Esophagus muscularis mucosa (tissue), 4 donors: Measurements from ENCODE around the gene TMEM45A. TPM values are rescaled to one million over a fixed set of nuclear protein-coding genes. Genes with fewer than 3 reads are reported as not detected.

Experiments used
- DNase-seq: peaks from one replicate; pipeline ENCODE4 v3.0.0-alpha.2; 2017; ENCODE audit errors: extremely low spot score
- H3K27ac ChIP-seq, 4 donors: fragments of 200-600 bp; sonication (generic); replicated peaks in 1 of 4; 1 replicate in 3 of 4; 2 replicates in 1 of 4; pipeline ENCODE4 v1.5.1; 2016 to 2019; ENCODE audit warnings: mild to moderate bottlenecking in 1 of 4
- H3K27me3 ChIP-seq, 4 donors: fragments of 200-600 bp; sonication (generic); one replicate each; pipeline versions ENCODE4 v1.5.1 to v1.6.0; 2016 to 2019
- H3K36me3 ChIP-seq, 4 donors: fragments of 200-600 bp; sonication (generic); one replicate each; pipeline ENCODE4 v1.5.1; 2016 to 2019
- H3K4me1 ChIP-seq, 4 donors: fragments of 200-600 bp; sonication (generic); one replicate each; pipeline ENCODE4 v1.5.1; 2016 to 2019
- H3K4me3 ChIP-seq, 4 donors: fragments of 200-600 bp; sonication (generic); 1 replicate in 2 of 4; 2 replicates in 2 of 4; pipeline ENCODE4 v1.5.1; 2016 to 2019; ENCODE audit warnings: mild to moderate bottlenecking in 4 of 4, moderate library complexity in 1 of 4
- H3K9me3 ChIP-seq, 4 donors: fragments of 200-600 bp; sonication (generic); 1 replicate in 3 of 4; 2 replicates in 1 of 4; pipeline ENCODE4 v1.5.1; 2016 to 2019
- EP300 ChIP-seq: sonication (generic); formaldehyde crosslinking; IDR thresholded peaks from one replicate; pipeline ENCODE4 v1.6.1; 2017; ENCODE audit warnings: antibody characterized with exemption
- POLR2A ChIP-seq: fragments of 450-650 bp; IDR thresholded peaks from one replicate; pipeline ENCODE4 v1.6.1; 2017; ENCODE audit warnings: antibody characterized with exemption, moderate library complexity, mild to moderate bottlenecking, low read depth
- POLR2AphosphoS5 ChIP-seq, 2 donors: sonication (generic); formaldehyde crosslinking; IDR thresholded peaks; one replicate each; pipeline ENCODE4 v1.6.1; 2017; ENCODE audit warnings: antibody characterized with exemption in 2 of 2
- WGBS: methylation state at CpG from one replicate; pipeline ENCODE4 v1.1.5; 2018; 5-methylcytosine and 5-hydroxymethylcytosine counted together
- intact Hi-C: fragments of 100-400 bp; cut with DNase I; formaldehyde crosslinking; loops from one replicate; pipeline ENCODE4 v1.15.1; 2023
- total RNA-seq, 4 donors: library from RNA; depleted of rRNA; stranded (reverse); fragments of >200 nt; gene quantifications; one replicate each; pipeline versions ENCODE4 v1.1.0 to v1.2.1, GENCODE V29; 2016
- TF ChIP-seq, protein P1 (sequence below), 3 experiments: fragments of 200-600 bp in 2 of 3; fragments of 450-650 bp in 1 of 3; sonication (generic) in 2 of 3; IDR thresholded peaks; one replicate each; pipeline ENCODE4 v1.5.1; 2017 to 2019; ENCODE audit warnings: antibody characterized with exemption in 3 of 3, mild to moderate bottlenecking in 2 of 3, moderate library complexity in 1 of 3

The TMEM45A gene
- total RNA-seq, 4 donors from 2014 or later: 8.7 to 17.2 (median 9.6) TPM

- Histone ChIP-seq H3K36me3 (no peaks in the 10 kb centered on the region), H3K9me3 (no peaks in the 10 kb centered on the region), H3K4me3 (no peak overlapping the region), H3K27me3 (no peaks in the 10 kb centered on the region), H3K27ac (no peak overlapping the region), H3K4me1 (peaks cover 0 to 16% (median 8%) of the 10 kb centered on the region in 4 donors)
- TF ChIP-seq POLR2AphosphoS5 (IDR thresholded peaks at IDR 0.05): no peak
- TF ChIP-seq, protein P1, sequence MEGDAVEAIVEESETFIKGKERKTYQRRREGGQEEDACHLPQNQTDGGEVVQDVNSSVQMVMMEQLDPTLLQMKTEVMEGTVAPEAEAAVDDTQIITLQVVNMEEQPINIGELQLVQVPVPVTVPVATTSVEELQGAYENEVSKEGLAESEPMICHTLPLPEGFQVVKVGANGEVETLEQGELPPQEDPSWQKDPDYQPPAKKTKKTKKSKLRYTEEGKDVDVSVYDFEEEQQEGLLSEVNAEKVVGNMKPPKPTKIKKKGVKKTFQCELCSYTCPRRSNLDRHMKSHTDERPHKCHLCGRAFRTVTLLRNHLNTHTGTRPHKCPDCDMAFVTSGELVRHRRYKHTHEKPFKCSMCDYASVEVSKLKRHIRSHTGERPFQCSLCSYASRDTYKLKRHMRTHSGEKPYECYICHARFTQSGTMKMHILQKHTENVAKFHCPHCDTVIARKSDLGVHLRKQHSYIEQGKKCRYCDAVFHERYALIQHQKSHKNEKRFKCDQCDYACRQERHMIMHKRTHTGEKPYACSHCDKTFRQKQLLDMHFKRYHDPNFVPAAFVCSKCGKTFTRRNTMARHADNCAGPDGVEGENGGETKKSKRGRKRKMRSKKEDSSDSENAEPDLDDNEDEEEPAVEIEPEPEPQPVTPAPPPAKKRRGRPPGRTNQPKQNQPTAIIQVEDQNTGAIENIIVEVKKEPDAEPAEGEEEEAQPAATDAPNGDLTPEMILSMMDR (IDR thresholded peaks at IDR 0.05): no peak
- TF ChIP-seq POLR2A: no peak
- TF ChIP-seq EP300: no peak
- DNase-seq: no peak
- WGBS: 85% methylated on average over 8 of the region's 8 CpGs
- intact Hi-C loops: no loop called here
These were observed 112.9 kb downstream of the TMEM45A start for GRCh38 chr3:100605358-100605757.

- Histone ChIP-seq H3K36me3 (no peaks in the 10 kb centered on the region), H3K27ac (no peak overlapping the region), H3K4me3 (no peak overlapping the region), H3K27me3 (no peaks in the 10 kb centered on the region), H3K4me1 (peaks cover 0 to 16% (median 8%) of the 10 kb centered on the region in 4 donors), H3K9me3 (no peaks in the 10 kb centered on the region)
- intact Hi-C loops: no loop called here
- TF ChIP-seq, protein P1 (IDR thresholded peaks at IDR 0.05): no peak
- no peak for TF ChIP-seq EP300
- no peak for TF ChIP-seq POLR2AphosphoS5 (IDR thresholded peaks at IDR 0.05)
- TF ChIP-seq POLR2A: no peak
- DNase-seq: no peak
These were observed 114.6 kb downstream of the TMEM45A start for GRCh38 chr3:100606894-100607512.

DNA sequence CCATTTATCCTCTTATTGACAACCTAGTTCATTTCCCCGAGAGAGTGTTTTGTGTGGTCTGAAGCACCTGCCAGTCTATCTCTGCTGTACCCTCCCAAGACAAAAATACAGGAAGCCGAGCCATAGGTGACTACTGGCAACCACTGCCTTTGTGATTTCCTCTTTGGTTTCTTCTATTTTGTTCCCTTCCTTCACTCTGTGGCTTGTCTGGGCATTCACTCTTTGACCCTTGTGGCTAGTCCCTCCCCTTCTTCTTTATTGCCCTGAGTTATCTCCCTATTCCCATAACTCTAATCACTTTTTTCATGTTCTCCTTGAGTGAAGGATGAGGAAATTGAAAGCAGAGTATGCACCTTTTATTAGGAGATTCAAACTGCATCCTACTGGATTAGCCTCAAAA lies 116.9 kb downstream of the TMEM45A start, which contains the start of gene ADGRG7:
ADGRG7 (plus strand) TSS at position 297 of the 400 bp plus-strand sequence. CDS start 256 bp downstream, outside the sequence.
- Histone ChIP-seq H3K4me1 (no peaks in the 10 kb centered on the region), H3K36me3 (no peaks in the 10 kb centered on the region), H3K9me3 (no peaks in the 10 kb centered on the region), H3K27ac (no peak within 1 kb of the TSS), H3K27me3 (no peaks in the 10 kb centered on the region), H3K4me3 (no peak within 1 kb of the TSS)
- intact Hi-C loops: no loop called here
- no peak for DNase-seq
- 80% methylated on average over 2 of the region's 2 CpGs for WGBS
- no peak for TF ChIP-seq EP300
- no peak for TF ChIP-seq POLR2AphosphoS5 (IDR thresholded peaks at IDR 0.05)
- TF ChIP-seq, protein P1 (IDR thresholded peaks at IDR 0.05): no peak

GRCh38 chr3:100609963-100610362 lies 117.5 kb downstream of the TMEM45A start:
- intact Hi-C loops: no loop called here
- Histone ChIP-seq H3K27ac (no peak overlapping the region), H3K36me3 (no peaks in the 10 kb centered on the region), H3K4me3 (no peak overlapping the region), H3K4me1 (no peaks in the 10 kb centered on the region), H3K9me3 (no peaks in the 10 kb centered on the region), H3K27me3 (no peaks in the 10 kb centered on the region)
- DNase-seq: no peak
- no peak for TF ChIP-seq POLR2AphosphoS5 (IDR thresholded peaks at IDR 0.05)
- TF ChIP-seq, protein P1 (IDR thresholded peaks at IDR 0.05): no peak
- TF ChIP-seq POLR2A: no peak
- TF ChIP-seq EP300: no peak
- 76% methylated on average over 2 of the region's 2 CpGs for WGBS

GRCh38 chr3:100611221-100611620 lies 118.8 kb downstream of the TMEM45A start:
- Histone ChIP-seq H3K4me1 (no peaks in the 10 kb centered on the region), H3K36me3 (no peaks in the 10 kb centered on the region), H3K4me3 (no peak overlapping the region), H3K27me3 (no peaks in the 10 kb centered on the region), H3K27ac (no peak overlapping the region), H3K9me3 (no peaks in the 10 kb centered on the region)
- no peak for TF ChIP-seq POLR2AphosphoS5 (IDR thresholded peaks at IDR 0.05)
- TF ChIP-seq EP300: no peak
- no peak for TF ChIP-seq POLR2A
- TF ChIP-seq, protein P1 (IDR thresholded peaks at IDR 0.05): no peak
- intact Hi-C loops: no loop called here
- no peak for DNase-seq
- 77% methylated on average over 3 of the region's 3 CpGs for WGBS
